HG03045 (cell line): ENCODE measurements around the gene HOXA13.

ENCODE experiments used
- ATAC-seq: cut with Tn5 transposase; IDR thresholded peaks from one replicate; pipeline ENCODE4 v1.9.1; 2021; ENCODE audit warnings: mild to moderate bottlenecking, moderate library complexity; ENCODE audit not compliant: unreplicated experiment

Gene HOXA13

DNA sequence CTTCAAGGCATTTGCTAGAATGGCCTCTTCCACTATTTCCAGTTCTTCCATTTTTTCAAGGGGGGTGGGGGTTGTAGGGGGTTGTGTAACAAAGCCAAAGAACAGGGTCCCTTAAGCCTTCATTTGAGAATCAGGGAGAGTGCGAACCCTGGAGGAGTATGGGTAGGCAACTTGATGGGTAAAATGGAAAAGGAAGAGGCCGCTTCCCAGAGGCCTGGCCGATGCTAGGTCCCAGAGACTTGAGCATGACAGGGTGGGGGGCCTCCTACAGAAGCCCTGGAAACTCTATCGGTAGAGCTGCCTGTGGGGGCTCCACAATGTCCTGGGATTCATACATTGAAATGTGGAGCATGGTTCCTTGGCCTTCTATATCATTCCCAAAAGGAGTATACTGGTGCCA is 9.1 kb upstream of the HOXA13 start:
- ATAC-seq, result no peak

DNA sequence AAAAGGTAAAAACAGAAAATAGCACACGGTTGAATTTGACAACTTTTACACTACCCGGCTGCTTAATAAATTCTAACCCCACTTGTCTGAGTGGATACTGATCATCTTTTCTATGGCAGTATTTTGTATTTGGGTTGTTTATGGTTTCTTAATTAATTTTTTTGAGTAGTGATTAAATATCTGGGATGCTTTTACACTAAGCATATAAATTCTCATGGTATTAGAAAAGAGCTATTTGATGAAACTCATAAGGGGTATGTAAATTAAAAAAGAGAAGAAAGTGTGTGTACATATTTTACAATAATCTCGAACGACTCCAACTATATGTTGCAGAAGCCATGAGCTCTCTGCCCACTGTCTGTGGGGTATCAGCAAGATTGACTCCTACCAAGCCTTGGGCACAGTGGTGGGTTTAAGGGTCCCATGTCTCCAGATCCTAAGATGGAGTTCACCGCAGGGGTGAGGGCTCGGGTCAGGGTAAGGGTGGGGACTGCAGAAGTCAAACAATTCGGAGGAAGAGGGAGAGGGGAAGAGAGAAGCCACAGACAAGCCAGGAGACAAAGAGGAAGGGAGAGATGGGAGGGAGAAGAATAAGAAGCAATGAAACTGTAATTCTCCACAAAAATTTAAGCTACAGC is 7.6 kb upstream of the HOXA13 start:
- ATAC-seq, result no peak

DNA sequence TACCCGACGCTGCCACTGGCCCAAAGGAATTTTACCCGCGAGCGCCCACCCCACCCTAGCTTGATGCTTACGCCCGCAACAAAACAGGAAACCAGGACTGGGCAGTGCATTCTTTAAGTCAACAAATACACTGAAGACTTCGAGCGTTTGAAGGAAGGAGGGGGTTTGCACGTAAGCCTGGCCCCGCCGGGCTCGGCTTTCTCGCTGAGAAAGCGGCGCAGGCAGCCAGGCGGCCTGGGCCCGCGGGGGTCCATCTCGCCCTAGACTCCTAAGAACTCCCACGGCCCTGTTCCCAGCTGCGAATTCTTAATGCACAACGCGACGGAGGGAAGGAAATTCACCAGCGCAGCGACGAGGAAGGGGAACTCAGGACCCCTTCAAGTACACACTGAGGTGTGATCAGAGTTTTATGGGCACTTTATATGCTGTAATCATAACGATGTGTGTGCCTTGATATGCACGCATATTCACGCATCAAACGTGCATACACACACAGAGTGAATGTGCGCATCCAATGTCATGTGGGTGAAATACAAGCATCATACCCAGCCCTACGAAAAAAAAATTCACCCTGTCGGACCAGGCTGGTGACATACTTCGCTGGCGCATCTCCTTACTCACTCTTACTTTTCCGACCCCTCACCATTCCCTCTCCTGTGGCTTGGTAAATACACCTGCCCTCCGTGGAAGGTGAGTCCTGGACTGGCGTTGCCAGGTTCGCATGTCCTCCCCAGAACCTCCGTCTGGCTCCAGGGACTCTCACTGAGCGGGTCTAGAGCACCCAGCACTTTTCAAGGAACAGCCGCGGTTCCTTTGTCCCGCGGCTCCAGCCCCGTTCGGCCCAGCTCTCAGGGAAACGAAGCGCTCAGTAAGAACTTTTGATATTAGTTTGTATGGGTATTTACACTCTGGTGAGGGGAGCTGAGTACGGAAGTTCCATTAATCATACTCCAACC is 5.7 kb upstream of the HOXA13 start:
- ATAC-seq, result no peak

DNA sequence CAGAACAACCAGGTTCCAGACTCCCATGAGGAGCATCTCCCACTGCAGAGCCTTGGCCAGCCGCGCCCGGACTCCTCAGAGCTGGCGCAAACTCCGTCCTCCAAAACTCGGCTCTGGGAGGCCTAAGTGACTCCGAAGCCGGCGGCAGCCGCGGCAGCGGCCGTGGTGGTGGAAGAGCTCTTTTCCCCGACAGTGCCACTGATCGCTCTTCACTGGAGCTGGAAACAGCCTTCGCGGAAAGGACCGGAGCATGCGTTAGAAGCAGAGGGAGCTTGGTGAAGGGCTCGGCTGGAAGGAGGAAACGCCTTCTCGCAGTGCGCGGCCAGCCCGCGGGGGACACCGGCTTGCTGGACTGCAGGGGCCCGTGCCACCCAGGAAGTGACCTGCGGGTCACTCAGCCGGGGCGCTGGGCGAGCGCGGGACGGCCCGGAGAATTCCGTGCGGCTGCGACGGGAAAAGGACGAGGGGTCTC is 5.0 kb upstream of the HOXA13 start:
- no peak for ATAC-seq

DNA sequence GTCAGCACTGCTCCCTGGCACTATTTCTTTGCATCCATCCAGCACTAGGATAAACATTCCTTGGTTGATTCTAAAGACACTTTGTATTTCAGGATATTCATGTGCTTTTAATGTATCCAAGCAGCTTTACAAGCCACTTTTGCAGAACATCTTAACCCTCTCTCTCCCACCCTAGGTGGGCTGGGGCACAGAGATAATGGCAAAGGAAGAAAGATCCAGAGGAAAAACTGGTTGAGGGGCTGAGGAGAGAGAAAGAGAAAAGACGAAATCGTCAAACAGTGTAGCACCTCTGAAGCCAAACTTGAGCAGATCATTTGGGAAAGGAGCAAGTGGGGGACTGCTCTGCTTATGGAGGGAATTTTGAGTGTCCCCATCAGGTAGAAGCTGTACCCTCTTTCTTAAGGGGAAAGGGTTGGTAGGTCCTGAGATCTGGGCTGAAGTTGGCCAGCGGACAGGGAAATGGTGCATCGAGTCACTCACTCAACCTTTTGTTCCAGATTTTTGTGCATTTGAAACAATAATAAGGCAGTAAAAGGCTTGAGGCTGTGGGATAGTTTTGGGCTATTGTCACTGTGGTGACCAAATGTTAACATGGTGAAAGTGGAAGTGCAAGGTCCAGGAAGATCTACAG is 4.2 kb upstream of the HOXA13 start:
- no peak for ATAC-seq

DNA sequence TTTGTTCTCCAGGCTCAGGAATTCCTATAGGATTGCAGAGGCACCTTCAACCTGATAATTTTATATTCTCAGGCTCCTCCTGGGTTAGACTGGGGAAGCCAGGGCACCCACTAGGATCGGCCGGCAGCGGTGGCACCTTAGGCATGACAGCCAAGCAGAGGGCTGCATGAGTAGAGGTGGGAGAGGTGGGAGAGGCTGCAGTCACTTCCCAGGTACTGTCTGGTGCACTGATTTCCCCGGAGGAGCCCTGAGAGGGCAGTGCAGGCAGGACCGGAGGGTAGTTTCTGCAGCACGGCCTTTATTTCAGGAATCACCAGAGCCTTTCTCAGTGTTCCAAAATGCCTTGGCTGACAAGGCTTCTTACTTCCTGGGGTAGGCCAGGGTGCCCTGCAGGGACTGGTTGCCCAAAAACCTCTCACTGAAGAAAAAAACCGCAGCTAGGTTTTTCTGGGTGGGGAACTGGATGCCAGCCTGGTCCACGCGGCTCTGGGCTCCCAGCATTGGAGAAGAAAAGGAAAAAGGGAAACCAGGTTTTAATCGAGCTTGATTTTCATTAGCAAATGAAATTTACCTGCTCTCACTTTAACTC is 3.6 kb upstream of the HOXA13 start:
- ATAC-seq, result no peak

DNA sequence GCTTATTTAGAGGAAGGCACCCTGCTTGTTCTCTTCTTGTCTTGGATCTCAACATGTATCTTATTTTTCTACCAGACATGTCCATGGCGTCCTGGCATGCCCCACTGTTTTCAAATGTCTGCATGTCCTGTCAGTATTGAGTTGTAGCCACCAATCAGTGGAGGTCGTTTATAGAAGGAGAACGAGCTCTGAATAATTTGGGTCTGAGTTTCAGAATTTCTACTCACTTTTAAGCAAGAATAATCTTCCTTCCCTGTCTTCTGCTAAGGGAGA is 2.9 kb upstream of the HOXA13 start:
- no peak for ATAC-seq

DNA sequence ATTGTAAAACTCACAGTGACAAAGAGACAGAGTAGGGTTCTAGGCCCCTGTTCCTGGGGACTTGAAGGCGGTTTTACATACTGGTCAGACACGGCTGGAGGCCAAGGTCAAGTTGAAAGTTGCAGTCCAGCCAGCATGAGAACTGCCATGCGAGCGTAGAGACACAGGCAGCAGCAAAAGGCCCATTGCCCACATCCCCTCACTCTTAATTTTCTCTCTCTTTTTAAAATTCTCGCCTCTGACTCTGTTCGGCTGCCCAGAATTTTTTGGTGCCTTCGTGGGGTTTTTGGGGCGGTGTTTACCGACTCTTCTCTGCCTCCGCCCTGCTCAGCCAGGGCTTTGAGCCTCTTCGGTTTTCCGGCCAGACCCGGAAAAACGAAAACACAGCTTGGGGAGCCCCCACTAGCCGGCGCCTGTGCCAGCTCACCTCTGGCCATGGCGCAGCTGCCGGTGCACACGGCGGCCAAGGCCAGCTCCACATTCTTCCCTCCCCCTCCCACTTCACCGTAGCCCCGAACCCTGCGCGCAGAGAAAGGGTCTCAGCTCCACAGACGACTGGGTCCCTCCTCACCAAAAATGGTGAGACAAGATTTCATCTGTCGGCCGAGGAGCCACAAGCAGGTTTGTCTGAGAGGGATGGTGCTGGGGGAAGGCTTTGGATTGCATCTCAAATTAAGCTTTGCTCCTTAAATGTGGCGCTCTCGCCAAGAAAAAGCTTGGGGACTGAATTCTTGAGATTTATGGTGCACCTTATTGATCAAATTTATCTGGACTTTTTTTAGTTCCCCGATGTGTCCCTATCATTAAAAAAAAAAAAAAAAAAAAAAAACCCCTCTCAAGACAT is 2.3 kb upstream of the HOXA13 start:
- no peak for ATAC-seq

DNA sequence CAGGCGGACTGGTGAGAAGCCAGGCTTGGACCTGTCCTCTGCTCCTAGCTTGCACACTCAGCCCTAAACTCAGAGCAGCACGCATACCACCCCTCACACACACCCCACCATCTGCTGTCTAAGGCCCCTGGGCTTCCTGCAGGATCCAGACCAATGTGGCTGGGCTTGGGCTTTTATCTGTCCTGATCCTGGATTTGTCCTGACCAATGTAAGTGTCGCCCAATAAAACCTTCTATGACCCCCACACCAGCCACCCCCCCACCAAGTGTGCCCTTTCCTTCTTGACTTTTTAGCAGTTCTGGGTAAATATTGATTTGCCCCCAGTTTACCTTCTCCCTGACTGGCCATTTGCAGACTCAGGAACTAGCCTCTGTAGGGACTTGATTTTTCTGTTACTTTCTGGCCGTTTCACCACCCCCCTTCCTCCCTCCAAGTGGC is 1.7 kb upstream of the HOXA13 start:
- no peak for ATAC-seq

DNA sequence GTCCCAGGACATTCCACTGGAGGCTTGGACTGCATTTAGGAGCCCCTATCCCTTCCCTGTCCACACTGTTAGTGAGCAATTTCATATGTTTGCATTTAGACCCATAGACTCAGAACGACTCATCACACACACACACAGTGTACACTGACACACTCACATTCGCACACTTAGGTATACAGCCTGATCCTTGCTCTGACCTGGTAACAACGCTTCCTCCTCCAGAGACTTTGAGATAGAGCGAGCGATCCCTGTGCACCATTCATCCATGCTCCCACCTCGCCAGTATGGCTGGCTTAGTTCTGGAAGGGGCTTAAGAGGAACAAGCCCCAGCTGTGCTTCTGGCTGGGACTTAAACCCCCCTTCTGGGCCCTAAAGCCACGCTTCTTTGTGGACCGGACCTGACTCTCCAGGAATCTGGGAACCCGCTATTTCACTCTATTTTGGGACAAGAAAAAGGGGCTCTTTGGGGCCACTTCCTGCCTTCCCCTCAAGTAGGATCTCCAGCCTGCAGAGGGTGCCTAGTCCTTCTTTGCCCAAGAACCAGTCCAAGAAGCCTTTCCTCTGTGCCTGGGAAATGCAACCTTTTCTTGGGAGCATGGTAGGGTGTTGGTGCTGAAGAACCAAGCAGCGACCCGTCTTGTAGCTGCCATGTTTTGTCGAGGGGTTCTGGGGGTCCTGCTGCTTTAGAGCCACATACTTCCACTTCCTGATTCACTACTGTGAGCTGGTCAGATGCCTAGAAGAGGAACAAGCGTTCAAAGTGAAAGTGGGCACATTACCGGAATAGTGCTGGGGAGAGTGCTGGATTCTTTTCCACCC is 1.1 kb upstream of the HOXA13 start:
- ATAC-seq, result no peak

DNA sequence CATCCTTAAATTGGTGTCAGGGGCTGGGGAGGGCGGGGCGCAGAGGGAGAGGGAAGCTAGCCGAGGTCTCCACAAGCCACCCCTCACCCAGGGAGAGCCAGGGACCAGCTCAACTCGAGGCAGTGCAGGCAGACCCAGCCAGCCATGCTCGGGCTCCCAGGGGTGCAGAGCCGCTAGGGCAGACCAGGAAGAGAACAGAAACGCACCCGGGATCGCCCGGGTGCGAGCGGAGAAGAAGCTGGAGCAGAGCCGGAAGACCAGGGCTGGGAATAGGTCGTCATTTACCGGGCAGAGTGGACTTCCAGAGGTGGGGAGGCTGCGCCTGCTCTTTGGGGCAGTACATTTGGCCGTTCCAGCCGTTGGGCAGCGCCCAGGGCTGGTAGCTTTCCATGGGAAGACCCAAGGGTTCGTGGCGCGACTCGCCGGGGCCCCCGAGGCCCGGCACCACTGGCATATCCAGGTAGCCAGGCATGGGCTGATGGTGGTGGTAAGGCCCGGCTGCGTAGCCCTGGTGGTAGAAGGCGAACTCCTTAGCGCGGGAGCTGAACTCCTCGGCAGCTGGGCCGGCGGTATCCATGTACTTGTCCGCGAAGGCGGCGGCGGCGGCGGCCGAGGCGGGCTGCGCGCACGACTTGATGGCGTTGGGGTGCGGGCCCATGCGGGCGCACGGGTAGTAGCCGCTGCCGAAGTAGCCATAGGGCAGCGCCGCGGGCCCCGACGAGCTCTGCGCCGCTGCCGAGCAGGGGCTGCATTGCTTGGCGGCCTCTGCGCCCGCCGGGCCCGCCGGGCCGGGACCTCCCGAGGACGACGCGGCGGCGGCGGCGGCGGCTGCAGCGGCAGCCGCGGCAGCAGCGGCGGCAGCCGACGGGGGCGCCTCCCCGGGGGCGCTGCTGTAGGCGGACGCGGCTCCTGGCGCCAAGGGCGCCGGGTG is 755 bp downstream of the HOXA13 start:
- no peak for ATAC-seq

DNA sequence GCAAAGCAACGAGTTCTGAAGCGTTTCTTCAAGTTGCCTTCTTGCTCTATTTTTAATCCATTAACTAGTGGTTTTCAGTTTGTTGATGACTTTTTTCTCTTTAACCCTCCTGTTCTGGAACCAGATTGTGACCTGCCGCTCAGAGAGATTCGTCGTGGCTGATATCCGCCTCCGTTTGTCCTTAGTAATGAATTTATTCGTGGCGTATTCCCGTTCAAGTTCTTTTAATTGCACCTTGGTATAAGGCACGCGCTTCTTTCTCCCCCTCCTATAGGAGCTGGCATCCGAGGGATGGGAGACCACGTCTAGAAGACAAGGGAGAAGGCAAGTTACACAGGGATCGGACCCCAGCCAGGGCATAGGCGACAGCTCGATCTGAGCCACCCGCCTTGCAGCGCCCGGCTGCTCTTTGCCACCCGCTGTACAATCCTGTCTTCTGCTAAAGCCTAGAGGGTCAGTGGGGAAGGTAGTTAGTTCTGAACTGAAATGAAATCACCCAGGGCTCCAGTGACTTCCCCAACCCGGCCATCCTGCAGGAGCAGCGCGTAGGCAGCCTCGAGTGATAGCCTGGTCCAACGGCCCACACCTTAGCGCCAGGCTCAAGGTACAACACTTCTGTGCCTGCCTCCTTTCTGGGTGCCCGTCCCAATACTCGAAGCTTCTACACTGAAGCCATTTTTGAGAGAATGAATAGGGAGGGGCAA is 1.6 kb downstream of the HOXA13 start:
- ATAC-seq, result no peak

DNA sequence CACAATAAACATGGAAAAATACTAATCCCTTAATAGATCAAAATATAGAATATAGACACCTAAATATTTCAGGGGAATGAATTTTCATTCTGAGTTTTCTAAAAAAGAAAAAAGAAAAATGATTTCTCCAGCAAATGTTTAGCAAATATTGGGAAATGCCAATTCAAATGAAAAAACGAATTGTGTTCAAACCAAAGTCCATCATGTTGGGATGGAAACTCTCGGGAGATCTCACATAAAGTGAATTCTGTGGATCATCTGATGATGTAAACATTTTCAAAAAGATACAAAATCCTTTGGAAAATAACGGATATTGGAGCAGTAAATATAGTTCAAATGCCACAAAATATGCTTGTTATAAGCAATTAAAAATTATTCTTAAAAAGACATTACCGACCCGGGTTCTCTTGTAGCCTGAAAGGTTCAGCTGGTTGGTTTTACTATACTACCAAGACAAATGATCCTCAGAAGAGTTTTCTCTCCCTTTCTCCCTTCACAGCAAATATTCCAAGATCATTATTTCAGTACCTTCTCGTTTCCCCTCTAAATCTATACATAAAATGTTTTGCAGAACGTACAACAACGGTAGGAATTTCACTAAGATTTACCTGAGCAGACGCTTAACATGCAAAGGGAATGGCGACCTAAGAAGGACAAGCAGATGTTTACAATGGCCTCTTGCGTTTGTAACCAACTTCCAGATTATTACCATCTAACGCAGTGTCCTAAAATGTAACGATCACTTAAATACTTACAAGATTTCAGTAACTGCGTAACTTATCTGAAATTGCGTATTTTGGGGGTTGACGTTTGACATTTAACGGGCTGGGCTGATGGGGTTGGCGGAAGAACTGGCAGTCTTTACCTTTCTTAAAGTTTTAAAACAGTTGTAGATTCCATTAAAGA is 2.5 kb downstream of the HOXA13 start:
- ATAC-seq, result no peak

DNA sequence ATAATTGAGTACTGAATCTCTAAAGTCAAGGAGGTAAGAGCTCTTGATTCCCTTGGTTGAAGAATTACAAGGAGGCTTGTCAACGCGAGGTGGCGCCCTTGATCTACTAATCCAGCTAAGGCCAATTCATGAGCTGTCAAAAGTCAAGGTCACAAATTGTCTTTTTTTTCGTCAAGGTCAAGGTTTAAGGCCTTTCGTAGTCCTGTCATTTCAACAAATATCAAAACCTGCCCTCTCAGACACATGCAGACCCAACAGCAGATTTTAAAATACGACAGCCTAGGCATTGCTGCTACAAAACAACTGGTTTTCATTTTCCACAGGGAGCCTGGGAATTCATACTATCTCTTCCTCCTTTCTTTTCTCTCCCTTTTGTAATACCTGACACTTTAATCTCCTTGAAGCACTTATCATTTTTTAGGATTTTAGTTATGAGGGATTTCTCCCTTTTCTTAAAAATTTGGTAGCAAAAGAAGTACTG is 3.6 kb downstream of the HOXA13 start:
- ATAC-seq, result no peak

DNA sequence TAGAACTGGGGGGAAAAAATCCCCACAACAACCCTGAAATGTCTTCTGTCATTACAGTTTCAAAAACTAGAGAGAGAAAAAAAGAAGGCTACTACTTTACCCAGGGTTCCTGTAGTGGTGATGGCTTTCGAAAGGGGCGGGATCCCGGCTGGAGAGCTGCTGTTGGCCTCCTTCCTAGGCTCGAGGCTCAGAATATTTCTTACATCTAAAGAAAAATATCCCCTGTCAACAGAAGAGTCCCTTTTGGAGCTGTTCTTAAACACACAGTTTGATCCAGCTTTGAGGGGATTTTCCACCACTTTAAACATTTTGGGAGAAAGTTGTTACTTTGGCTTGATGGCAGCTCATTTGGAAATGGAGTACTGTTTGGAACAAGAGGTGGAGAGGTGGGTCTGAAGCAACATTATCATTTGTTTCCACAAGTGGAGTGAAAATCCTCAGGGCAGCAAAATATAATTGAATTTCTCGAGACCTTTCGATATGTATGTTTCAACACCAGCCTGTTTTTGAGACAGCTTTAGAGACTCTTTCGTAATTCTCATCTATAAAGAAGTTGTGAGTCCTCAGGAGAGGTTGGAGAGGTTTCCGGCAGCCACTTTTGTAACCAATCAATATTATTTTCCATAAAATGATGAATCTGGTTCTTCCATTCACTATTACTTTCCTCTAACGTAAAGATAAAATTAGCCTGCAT is 5.1 kb downstream of the HOXA13 start:
- no peak for ATAC-seq

DNA sequence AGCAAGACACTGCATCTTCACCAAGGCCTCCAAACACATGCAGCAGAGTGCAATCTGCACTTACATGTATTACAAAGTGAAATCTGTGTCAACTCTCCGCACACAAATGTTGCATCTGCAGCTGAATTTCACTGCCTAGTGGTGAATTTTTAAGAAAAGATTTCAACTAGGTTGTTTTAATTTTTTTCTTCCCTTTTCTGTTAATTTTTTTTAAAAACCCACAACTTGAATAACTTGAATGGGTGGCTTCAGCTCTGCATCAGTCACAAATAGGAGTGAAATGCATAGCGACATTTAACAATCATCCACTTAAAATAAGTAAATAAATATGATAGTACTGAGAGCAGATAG is 5.9 kb downstream of the HOXA13 start:
- ATAC-seq, result no peak
